ACC112 (cell line): ENCODE measurements around the gene TNIK.
A peak's percentile ranks its signal among the peaks of the same experiment; 100 is the strongest.

ENCODE experiments used
- H2AFZ ChIP-seq: fragments of 200-600 bp; sonication (generic); one replicate; pipeline ENCODE4 v1.6.0; 2017; ENCODE audit warnings: antibody characterized with exemption, low read length; ENCODE audit not compliant: unreplicated experiment
- H3K27ac ChIP-seq: fragments of 200-600 bp; sonication (generic); 2 replicates; pipeline ENCODE4 v1.5.1; 2014; ENCODE audit warnings: low read depth, mild to moderate bottlenecking, antibody characterized with exemption, low read length, moderate library complexity
- H3K27me3 ChIP-seq: fragments of 200-600 bp; sonication (generic); 2 replicates; pipeline ENCODE4 v1.6.1; 2014; ENCODE audit warnings: mild to moderate bottlenecking, antibody characterized with exemption, low read length, moderate library complexity, mixed read lengths; ENCODE audit not compliant: insufficient read depth
- H3K36me3 ChIP-seq: fragments of 200-600 bp; sonication (generic); 2 replicates; pipeline ENCODE4 v1.6.1; 2016; ENCODE audit warnings: mild to moderate bottlenecking, antibody characterized with exemption, low read length, moderate library complexity, mixed read lengths; ENCODE audit not compliant: insufficient read depth
- H3K4me1 ChIP-seq: fragments of 200-600 bp; sonication (generic); one replicate; pipeline ENCODE4 v1.6.1; 2016; ENCODE audit warnings: low read length, mixed read lengths; ENCODE audit not compliant: insufficient read depth, unreplicated experiment, control insufficient read depth
- H3K4me3 ChIP-seq: fragments of 200-600 bp; sonication (generic); 2 replicates; pipeline ENCODE4 v1.5.1; 2014; ENCODE audit warnings: mild to moderate bottlenecking, low read depth, low read length
- H3K79me2 ChIP-seq: fragments of 200-600 bp; sonication (generic); one replicate; pipeline ENCODE4 v1.6.0; 2016; ENCODE audit warnings: low read length; ENCODE audit not compliant: control insufficient read depth, unreplicated experiment, insufficient read depth

The TNIK gene

DNA sequence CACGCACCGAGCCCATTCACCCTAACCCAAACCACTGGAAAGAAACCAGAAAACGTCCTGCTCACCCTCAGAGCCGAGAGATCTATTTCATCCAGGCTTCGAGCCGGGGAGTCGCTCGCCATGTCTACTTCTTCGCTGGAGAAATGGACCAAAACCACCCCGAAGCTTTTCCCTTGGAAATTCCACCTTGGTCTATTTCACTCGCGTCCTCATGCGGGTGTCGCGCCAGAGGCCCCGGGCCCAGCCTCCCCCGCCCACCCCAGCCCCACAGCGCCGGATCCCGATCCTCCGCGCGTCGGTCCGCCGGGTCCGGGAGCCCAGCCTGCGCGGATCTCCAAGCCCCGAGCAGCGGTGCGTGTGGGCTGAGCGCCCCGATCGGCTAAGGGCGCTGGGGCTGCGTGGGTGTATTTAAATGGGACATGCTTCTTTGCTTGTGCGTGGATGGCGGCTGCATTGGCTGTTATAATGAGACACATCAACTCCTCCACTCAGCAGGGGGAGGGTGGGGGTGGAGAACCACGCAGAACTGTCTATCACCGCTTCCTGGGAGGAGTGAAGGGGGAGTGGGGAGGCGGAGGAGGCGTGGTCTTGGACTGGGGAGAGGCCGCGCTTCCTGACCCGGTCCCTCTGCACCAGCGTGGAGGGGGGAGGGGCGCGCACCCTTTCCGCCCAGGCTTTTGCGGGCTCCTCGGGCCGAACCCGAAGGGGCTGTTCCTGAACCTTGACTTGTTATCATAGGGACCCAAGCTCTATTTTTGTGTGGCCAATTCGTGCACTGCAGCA lies at the start of gene TNIK:
Gene TNIK (minus strand): TSS at position 464 of the 783 bp plus-strand sequence. CDS start 342 bp downstream, at position 122.
- H3K27me3 ChIP-seq = no peaks in the 10 kb centered on the region
- peaks cover 18% of the 10 kb centered on the region for H3K79me2 ChIP-seq
- no peak within 1 kb of the TSS for H3K27ac ChIP-seq
- H2AFZ ChIP-seq = peak within 1 kb of the TSS; percentile 55
- no peaks in the 10 kb centered on the region for H3K36me3 ChIP-seq
- no peaks in the 10 kb centered on the region for H3K4me1 ChIP-seq
- peak within 1 kb of the TSS; percentile 95 for H3K4me3 ChIP-seq

DNA sequence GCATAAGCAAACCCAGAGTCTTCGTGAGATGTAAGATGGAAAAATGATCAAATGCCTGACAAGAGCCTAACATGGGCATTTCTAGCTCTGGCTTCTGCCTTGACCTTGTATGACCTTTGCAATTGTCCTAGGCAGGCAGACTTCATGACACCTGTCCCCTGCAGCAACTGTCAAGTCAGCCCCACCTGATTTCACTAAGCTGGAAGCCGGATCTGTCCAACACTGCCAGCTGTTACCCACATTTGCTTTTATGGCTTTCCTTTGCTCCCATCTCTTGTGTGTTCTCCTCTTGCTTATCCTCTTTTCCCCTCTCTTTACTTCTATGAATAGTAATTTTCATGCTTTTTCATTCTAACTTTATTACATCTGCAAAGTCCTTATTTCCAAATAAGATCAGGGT lies 48.5 kb upstream of the TNIK start:
- H3K4me3 ChIP-seq = no peak overlapping the region
- no peaks in the 10 kb centered on the region for H3K36me3 ChIP-seq
- peaks cover 9% of the 10 kb centered on the region for H3K4me1 ChIP-seq
- H2AFZ ChIP-seq = no peak overlapping the region
- H3K27ac ChIP-seq = no peak overlapping the region
- no peaks in the 10 kb centered on the region for H3K79me2 ChIP-seq
- no peaks in the 10 kb centered on the region for H3K27me3 ChIP-seq

- peaks cover 9% of the 10 kb centered on the region for H3K4me1 ChIP-seq
- H3K27me3 ChIP-seq = no peaks in the 10 kb centered on the region
- no peaks in the 10 kb centered on the region for H3K36me3 ChIP-seq
- no peaks in the 10 kb centered on the region for H3K79me2 ChIP-seq
- H3K4me3 ChIP-seq = no peak overlapping the region
- no peak overlapping the region for H3K27ac ChIP-seq
- H2AFZ ChIP-seq = no peak overlapping the region
Measured at GRCh38 chr3:171508206-171508605, 48.0 kb upstream of the TNIK start.

GRCh38 chr3:171506743-171507319 lies 46.6 kb upstream of the TNIK start:
- no peaks in the 10 kb centered on the region for H3K27me3 ChIP-seq
- no peak overlapping the region for H2AFZ ChIP-seq
- no peaks in the 10 kb centered on the region for H3K79me2 ChIP-seq
- peak overlapping the region; percentile 36; the same call in 1 of the 2 replicates for H3K27ac ChIP-seq
- H3K36me3 ChIP-seq = no peaks in the 10 kb centered on the region
- no peak overlapping the region for H3K4me3 ChIP-seq
- H3K4me1 ChIP-seq = peaks cover 9% of the 10 kb centered on the region

- Histone ChIP-seq H3K4me3 (no peak overlapping the region), H3K27me3 (no peaks in the 10 kb centered on the region), H2AFZ (no peak overlapping the region), H3K79me2 (no peaks in the 10 kb centered on the region), H3K4me1 (peaks cover 9% of the 10 kb centered on the region), H3K36me3 (no peaks in the 10 kb centered on the region), H3K27ac (no peak overlapping the region)
Measured at GRCh38 chr3:171505822-171506333, 45.7 kb upstream of the TNIK start.

DNA sequence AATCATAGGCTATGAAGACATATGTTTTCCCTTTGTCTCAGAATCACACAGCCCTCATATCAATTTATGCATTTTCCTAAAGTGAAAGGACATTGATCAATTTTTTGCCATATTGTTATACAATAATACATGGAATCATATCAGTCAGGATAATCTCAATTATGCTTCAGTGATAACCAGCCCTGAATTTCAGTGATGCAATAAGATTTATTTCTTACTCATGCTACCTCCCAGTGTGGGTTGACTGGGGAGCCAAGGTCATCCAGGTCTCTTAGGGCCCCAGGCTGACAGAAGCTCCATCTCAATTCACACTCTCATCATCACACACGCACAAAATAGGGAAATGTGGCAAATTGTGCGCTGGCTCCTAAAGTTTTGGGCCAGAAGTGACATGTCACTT lies 44.2 kb upstream of the TNIK start:
- Histone ChIP-seq H3K79me2 (no peaks in the 10 kb centered on the region), H3K27me3 (no peaks in the 10 kb centered on the region), H3K4me1 (peaks cover 9% of the 10 kb centered on the region), H2AFZ (no peak overlapping the region), H3K36me3 (no peaks in the 10 kb centered on the region), H3K4me3 (no peak overlapping the region), H3K27ac (no peak overlapping the region)

DNA sequence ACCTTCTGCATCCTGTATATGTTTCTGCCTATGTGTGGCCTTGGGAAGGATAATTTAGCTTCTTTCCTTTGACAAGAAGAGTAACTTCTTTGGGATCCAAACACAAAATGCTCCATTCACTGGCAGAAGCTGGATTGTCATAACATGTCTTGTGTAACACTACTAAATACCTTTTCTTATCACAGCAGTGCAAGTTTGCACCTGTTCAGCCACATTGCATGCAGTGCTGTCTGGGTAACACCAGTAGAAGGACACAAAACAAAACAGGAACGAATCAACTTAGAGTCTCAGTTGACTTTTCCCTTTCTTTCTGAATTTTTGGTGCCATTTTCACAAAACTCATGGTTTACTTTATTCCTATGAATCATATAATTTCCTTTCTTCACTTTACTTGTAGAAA lies 43.6 kb upstream of the TNIK start:
- H3K4me3 ChIP-seq = no peak overlapping the region
- H3K79me2 ChIP-seq = no peaks in the 10 kb centered on the region
- H3K27me3 ChIP-seq = no peaks in the 10 kb centered on the region
- peaks cover 9% of the 10 kb centered on the region for H3K4me1 ChIP-seq
- no peak overlapping the region for H2AFZ ChIP-seq
- no peak overlapping the region for H3K27ac ChIP-seq
- no peaks in the 10 kb centered on the region for H3K36me3 ChIP-seq

GRCh38 chr3:171498921-171499320 lies 38.7 kb upstream of the TNIK start:
- no peaks in the 10 kb centered on the region for H3K4me1 ChIP-seq
- no peak overlapping the region for H3K27ac ChIP-seq
- no peak overlapping the region for H2AFZ ChIP-seq
- H3K4me3 ChIP-seq = no peak overlapping the region
- H3K79me2 ChIP-seq = no peaks in the 10 kb centered on the region
- H3K27me3 ChIP-seq = no peaks in the 10 kb centered on the region
- H3K36me3 ChIP-seq = no peaks in the 10 kb centered on the region

DNA sequence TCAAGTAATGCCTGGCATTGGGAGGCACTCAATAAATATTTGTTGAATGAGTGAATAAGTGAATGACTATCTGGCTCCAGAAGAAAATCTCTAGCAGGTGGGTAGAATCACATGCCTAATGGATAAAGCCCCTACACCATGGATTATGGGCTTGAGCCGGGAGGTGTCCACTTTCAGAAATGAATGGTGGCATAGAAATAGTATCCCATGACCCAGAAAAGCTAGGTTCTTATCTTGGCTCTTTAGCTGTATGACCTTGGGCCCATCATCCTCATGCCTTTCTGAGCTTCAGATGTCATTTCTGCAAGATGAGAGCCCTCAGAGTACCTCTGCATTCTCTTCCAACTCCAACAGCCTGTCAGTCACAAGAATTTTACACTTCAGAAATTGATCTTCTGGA lies 37.3 kb upstream of the TNIK start:
- no peak overlapping the region for H3K27ac ChIP-seq
- no peaks in the 10 kb centered on the region for H3K79me2 ChIP-seq
- no peaks in the 10 kb centered on the region for H3K27me3 ChIP-seq
- H3K4me1 ChIP-seq = no peaks in the 10 kb centered on the region
- H2AFZ ChIP-seq = no peak overlapping the region
- H3K36me3 ChIP-seq = no peaks in the 10 kb centered on the region
- H3K4me3 ChIP-seq = no peak overlapping the region

- peaks cover 4% of the 10 kb centered on the region for H3K4me1 ChIP-seq
- no peak overlapping the region for H2AFZ ChIP-seq
- H3K4me3 ChIP-seq = no peak overlapping the region
- no peaks in the 10 kb centered on the region for H3K27me3 ChIP-seq
- no peaks in the 10 kb centered on the region for H3K79me2 ChIP-seq
- no peak overlapping the region for H3K27ac ChIP-seq
- no peaks in the 10 kb centered on the region for H3K36me3 ChIP-seq
Measured at GRCh38 chr3:171495413-171495812, 35.2 kb upstream of the TNIK start.
